AG04450 (cell line): Measurements from ENCODE around the gene ARL15. TPM values are rescaled to one million over a fixed set of nuclear protein-coding genes. Genes with fewer than 3 reads are reported as not detected.

Experiments
- CTCF ChIA-PET: fragments of 300-600, 350-600 bp; formaldehyde crosslinking; extraction: SDS; loops from one replicate; lab custom pipeline; 2022; ENCODE audit warnings: antibody characterized with exemption, inconsistent platforms; lab: Charles Lee
- POLR2A ChIA-PET: fragments of 350-600 bp; formaldehyde crosslinking; extraction: SDS; loops from one replicate; lab custom pipeline; 2021; ENCODE audit warnings: antibody characterized with exemption, inconsistent platforms; lab: Yijun Ruan, JAX
- DNase-seq: peaks from one replicate; pipeline ENCODE4 v3.0.0-alpha.2; 2011; ENCODE audit warnings: low read depth, low spot score
- H3K27ac ChIP-seq: one replicate; pipeline ENCODE4 v1.5.1; 2012; ENCODE audit warnings: low read depth, low read length, control low read depth
- H3K27me3 ChIP-seq: one replicate; pipeline ENCODE4 v1.6.0; 2012; ENCODE audit warnings: low read length; ENCODE audit not compliant: control insufficient read depth, insufficient read depth
- H3K4me3 ChIP-seq: 2 replicates; pipeline ENCODE4 v1.5.1; 2011; ENCODE audit warnings: mild to moderate bottlenecking, low read depth, low read length, control low read depth
- H3K9me3 ChIP-seq: 2 replicates; pipeline ENCODE4 v1.5.1; 2012; ENCODE audit warnings: low read length; ENCODE audit not compliant: control insufficient read depth, insufficient read depth
- CTCF ChIP-seq: IDR thresholded peaks from 2 replicates; pipeline ENCODE4 v1.5.1; 2011; ENCODE audit warnings: low read depth, low read length, control low read depth, inconsistent platforms
- polyA plus RNA-seq: library from polyadenylated mRNA; depleted of rRNA; stranded (reverse); fragments of >200 nt; gene quantifications from 2 replicates; pipeline ENCODE4 v1.2.3, GENCODE V29; 2011

The ARL15 gene
- polyA plus RNA-seq, 1 experiment = 16.0 TPM

- no peak for TF ChIP-seq CTCF
- Histone ChIP-seq H3K27ac (no peak overlapping the region), H3K4me3 (no peak overlapping the region), H3K27me3 (peaks cover 5% of the 10 kb centered on the region), H3K9me3 (no peaks in the 10 kb centered on the region)
- ChIA-PET POLR2A (no interaction called here), CTCF (interaction anchor here (0.8 to 1.2 kb wide), 2 partner anchors 103 to 174 kb away, joined by 3 read pairs; no protein-coding TSS in a partner anchor)
- DNase-seq = no peak
These were observed 5.6 kb upstream of the ARL15 start for GRCh38 chr5:54315736-54316528.

GRCh38 chr5:54313311-54314270, 3.2 kb upstream of the ARL15 start:
- Histone ChIP-seq H3K27me3 (peaks cover 3% of the 10 kb centered on the region), H3K9me3 (no peaks in the 10 kb centered on the region; the same call in 1 of the 2 replicates), H3K4me3 (no peak overlapping the region), H3K27ac (no peak overlapping the region)
- no peak for DNase-seq
- ChIA-PET POLR2A (no interaction called here), CTCF (interaction anchor here (1.0 kb wide), 2 partner anchors 80 to 106 kb away, joined by 3 read pairs; no protein-coding TSS in a partner anchor)
- no peak for TF ChIP-seq CTCF

GRCh38 chr5:54312499-54312898, 2.1 kb upstream of the ARL15 start:
- Histone ChIP-seq H3K27ac (no peak overlapping the region), H3K9me3 (no peaks in the 10 kb centered on the region; the same call in 1 of the 2 replicates), H3K27me3 (peaks cover 3% of the 10 kb centered on the region), H3K4me3 (no peak overlapping the region)
- DNase-seq = no peak
- no peak for TF ChIP-seq CTCF
- CTCF ChIA-PET = interaction anchor here (0.6 to 3.0 kb wide), 7 partner anchors 32 to 177 kb away, joined by 3 to 18 read pairs (median 4); no protein-coding TSS in a partner anchor
- POLR2A ChIA-PET = interaction anchor here (1.1 kb wide), 1 partner anchor 69 kb away, joined by 3 read pairs; no protein-coding TSS in a partner anchor

- peak overlapping the region; percentile 88 for H3K4me3 ChIP-seq
- H3K27ac ChIP-seq = peak overlapping the region; percentile 11
- no peak for TF ChIP-seq CTCF
- POLR2A ChIA-PET = interaction anchor here (0.6 to 2.4 kb wide), 16 partner anchors 10 to 848 kb away, joined by 3 to 22 read pairs (median 6); no protein-coding TSS in a partner anchor
- peaks cover 3% of the 10 kb centered on the region for H3K27me3 ChIP-seq
- CTCF ChIA-PET = interaction anchor here (0.6 to 3.0 kb wide), 9 partner anchors 12 to 920 kb away, joined by 3 to 18 read pairs (median 5); no protein-coding TSS in a partner anchor
- no peak for DNase-seq
- no peaks in the 10 kb centered on the region; the same call in 1 of the 2 replicates for H3K9me3 ChIP-seq
These were observed 854 bp upstream of the ARL15 start for GRCh38 chr5:54311176-54311677.
